Mucosa of rectum (tissue), 2 donors: Measurements from ENCODE around the gene COL8A1.

Experiments
- H3K27ac ChIP-seq, 2 donors: one replicate each; pipeline ENCODE4 v1.7.0; 2013; ENCODE audit warnings: inconsistent platforms in 2 of 2, low read depth in 2 of 2, low read length in 2 of 2
- H3K27me3 ChIP-seq, 2 donors: one replicate each; pipeline ENCODE4 v1.7.0; 2013; ENCODE audit warnings: low read length in 2 of 2; ENCODE audit not compliant: control insufficient read depth in 2 of 2, insufficient read depth in 2 of 2
- H3K36me3 ChIP-seq, 2 donors: one replicate each; pipeline ENCODE4 v1.7.0; 2013; ENCODE audit warnings: low read length in 2 of 2; ENCODE audit not compliant: control insufficient read depth in 2 of 2, insufficient read depth in 2 of 2
- H3K4me1 ChIP-seq, 2 donors: one replicate each; pipeline ENCODE4 v1.7.0; 2013; ENCODE audit warnings: low read length in 2 of 2, mild to moderate bottlenecking in 1 of 2; ENCODE audit not compliant: control insufficient read depth in 2 of 2, insufficient read depth in 2 of 2
- H3K4me3 ChIP-seq, 2 donors: one replicate each; pipeline ENCODE4 v1.7.0; 2013; ENCODE audit warnings: low read length in 2 of 2
- H3K9ac ChIP-seq, 2 donors: one replicate each; pipeline ENCODE4 v1.7.0; 2013; ENCODE audit warnings: low read length in 2 of 2, low read depth in 1 of 2, mild to moderate bottlenecking in 1 of 2
- H3K9me3 ChIP-seq, 2 donors: one replicate each; pipeline ENCODE4 v1.7.0; 2013; ENCODE audit warnings: low read length in 2 of 2; ENCODE audit not compliant: control insufficient read depth in 2 of 2
- donor health status: healthy.
- donor health status: Normal muscosa, but diverticular disease.

COL8A1 gene

DNA sequence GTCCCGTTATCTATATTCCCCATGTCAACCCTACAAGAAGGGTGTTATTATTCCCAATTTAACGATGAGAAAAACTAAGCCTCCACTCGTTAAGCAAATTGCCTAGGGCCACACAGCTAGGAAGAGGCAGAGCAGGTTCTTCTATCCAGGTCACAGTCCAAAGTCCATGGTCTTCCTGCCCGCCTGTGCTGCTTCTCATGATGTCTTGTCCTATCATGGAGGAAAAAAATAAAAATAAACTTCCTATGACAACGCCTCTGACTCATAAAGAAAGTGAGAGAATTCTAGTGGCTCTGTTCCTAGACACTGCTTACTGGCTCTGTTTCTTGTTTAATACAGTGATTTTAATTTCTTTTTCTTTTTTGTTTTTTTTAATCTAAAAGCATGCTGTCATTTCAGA is 9.7 kb downstream of the COL8A1 start:
- Histone ChIP-seq H3K9me3 (no peaks in the 10 kb centered on the region), H3K27me3 (peaks cover 0 to 3% of the 10 kb centered on the region in 2 donors), H3K36me3 (no peaks in the 10 kb centered on the region), H3K4me1 (peaks cover 0 to 6% of the 10 kb centered on the region in 2 donors), H3K4me3 (no peak overlapping the region), H3K27ac (peak overlapping the region in 1 of 2 donors; percentile 27), H3K9ac (peak overlapping the region in 1 of 2 donors; percentile 3)

GRCh38 chr3:99648516-99648915 is 10.1 kb downstream of the COL8A1 start:
- H3K4me3 ChIP-seq: no peak overlapping the region
- H3K27me3 ChIP-seq: peaks cover 0 to 3% of the 10 kb centered on the region in 2 donors
- H3K9ac ChIP-seq: peak overlapping the region in 1 of 2 donors; percentile 3
- peaks cover 0 to 6% of the 10 kb centered on the region in 2 donors for H3K4me1 ChIP-seq
- no peak overlapping the region for H3K27ac ChIP-seq
- H3K36me3 ChIP-seq: no peaks in the 10 kb centered on the region
- no peaks in the 10 kb centered on the region for H3K9me3 ChIP-seq

GRCh38 chr3:99651531-99651930 is 13.1 kb downstream of the COL8A1 start:
- H3K9me3 ChIP-seq: no peaks in the 10 kb centered on the region
- H3K27me3 ChIP-seq: no peaks in the 10 kb centered on the region
- H3K27ac ChIP-seq: no peak overlapping the region
- no peak overlapping the region for H3K9ac ChIP-seq
- H3K36me3 ChIP-seq: no peaks in the 10 kb centered on the region
- H3K4me3 ChIP-seq: no peak overlapping the region
- peaks cover 0 to 6% of the 10 kb centered on the region in 2 donors for H3K4me1 ChIP-seq

DNA sequence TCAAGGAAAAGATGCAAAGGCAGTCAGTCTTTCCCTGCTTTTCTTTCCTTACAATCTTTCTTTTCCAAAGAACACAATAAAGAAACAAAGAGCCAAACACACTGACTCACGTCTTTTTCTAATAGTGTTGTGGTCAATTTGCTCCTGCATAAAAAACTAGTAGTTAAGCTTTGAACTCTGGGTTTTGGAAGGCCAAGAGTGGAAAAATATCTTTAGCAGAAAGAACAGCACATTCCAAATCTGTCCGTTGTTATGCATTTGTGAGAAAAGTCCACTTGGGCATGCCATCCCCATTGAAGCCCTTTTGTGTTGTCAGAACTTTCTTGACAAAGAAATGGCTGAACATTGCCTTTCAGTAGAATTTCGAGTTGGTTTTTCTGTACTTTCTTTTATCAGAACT is 18.2 kb downstream of the COL8A1 start:
- Histone ChIP-seq H3K9ac (no peak overlapping the region), H3K27ac (no peak overlapping the region), H3K27me3 (no peaks in the 10 kb centered on the region), H3K4me3 (no peak overlapping the region), H3K9me3 (no peaks in the 10 kb centered on the region), H3K36me3 (no peaks in the 10 kb centered on the region), H3K4me1 (no peaks in the 10 kb centered on the region)

GRCh38 chr3:99658274-99658673 is 19.9 kb downstream of the COL8A1 start:
- H3K27me3 ChIP-seq: no peaks in the 10 kb centered on the region
- no peaks in the 10 kb centered on the region for H3K36me3 ChIP-seq
- no peaks in the 10 kb centered on the region for H3K9me3 ChIP-seq
- no peak overlapping the region for H3K27ac ChIP-seq
- H3K4me3 ChIP-seq: no peak overlapping the region
- no peak overlapping the region for H3K9ac ChIP-seq
- no peaks in the 10 kb centered on the region for H3K4me1 ChIP-seq

- H3K4me3 ChIP-seq: no peak overlapping the region
- H3K36me3 ChIP-seq: no peaks in the 10 kb centered on the region
- H3K27ac ChIP-seq: no peak overlapping the region
- no peaks in the 10 kb centered on the region for H3K27me3 ChIP-seq
- H3K4me1 ChIP-seq: no peaks in the 10 kb centered on the region
- no peaks in the 10 kb centered on the region for H3K9me3 ChIP-seq
- no peak overlapping the region for H3K9ac ChIP-seq
These were observed 20.6 kb downstream of the COL8A1 start for GRCh38 chr3:99659032-99659431.

- Histone ChIP-seq H3K27ac (no peak overlapping the region), H3K9ac (no peak overlapping the region), H3K4me3 (no peak overlapping the region), H3K4me1 (no peaks in the 10 kb centered on the region), H3K27me3 (no peaks in the 10 kb centered on the region), H3K36me3 (no peaks in the 10 kb centered on the region), H3K9me3 (no peaks in the 10 kb centered on the region)
These were observed 21.6 kb downstream of the COL8A1 start for GRCh38 chr3:99659951-99660350.

DNA sequence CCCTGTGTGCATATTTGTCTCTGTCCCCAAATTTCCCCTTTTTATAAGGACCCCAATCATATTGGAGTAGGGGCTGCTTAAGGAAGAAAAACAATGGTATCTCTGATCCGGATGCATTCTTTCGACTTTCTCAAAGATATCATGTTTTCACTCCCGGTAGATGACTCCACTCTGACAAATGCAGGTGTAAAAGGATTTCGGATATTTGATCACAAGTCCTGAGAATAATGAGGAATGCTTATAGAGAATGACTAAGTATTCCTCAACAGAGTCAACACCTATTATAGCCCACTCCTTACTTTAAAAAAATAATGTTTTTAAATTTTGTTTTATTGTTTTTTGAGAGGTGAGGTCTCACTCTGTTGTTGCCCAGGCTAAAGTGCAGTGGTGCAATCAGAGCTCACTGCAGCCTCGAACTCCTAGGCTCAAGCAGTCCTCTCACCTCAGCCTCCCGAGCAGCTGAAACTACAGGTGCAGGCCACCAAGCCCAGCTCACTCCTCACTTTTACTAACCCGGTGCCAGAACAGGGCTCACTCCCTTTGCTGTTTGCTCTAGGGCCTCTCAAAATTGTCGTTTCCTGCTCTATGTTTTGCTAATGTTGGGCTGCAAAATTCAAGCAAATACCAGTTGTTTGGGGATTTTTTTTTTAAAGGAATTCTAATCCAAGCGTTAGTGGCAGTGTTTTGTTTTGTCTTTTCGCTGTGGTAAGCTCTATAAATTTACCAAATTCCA is 24.6 kb downstream of the COL8A1 start:
- no peak overlapping the region for H3K9ac ChIP-seq
- peaks cover 0 to 3% of the 10 kb centered on the region in 2 donors for H3K27me3 ChIP-seq
- H3K4me1 ChIP-seq: no peaks in the 10 kb centered on the region

GRCh38 chr3:99663977-99664376 is 25.6 kb downstream of the COL8A1 start:
- no peak overlapping the region for H3K4me3 ChIP-seq

More for the DNA sequence above, 24.6 kb downstream of the COL8A1 start:
- no peak overlapping the region for H3K27ac ChIP-seq
- no peaks in the 10 kb centered on the region for H3K36me3 ChIP-seq
- H3K9me3 ChIP-seq: no peaks in the 10 kb centered on the region
- H3K4me3 ChIP-seq: no peak overlapping the region

DNA sequence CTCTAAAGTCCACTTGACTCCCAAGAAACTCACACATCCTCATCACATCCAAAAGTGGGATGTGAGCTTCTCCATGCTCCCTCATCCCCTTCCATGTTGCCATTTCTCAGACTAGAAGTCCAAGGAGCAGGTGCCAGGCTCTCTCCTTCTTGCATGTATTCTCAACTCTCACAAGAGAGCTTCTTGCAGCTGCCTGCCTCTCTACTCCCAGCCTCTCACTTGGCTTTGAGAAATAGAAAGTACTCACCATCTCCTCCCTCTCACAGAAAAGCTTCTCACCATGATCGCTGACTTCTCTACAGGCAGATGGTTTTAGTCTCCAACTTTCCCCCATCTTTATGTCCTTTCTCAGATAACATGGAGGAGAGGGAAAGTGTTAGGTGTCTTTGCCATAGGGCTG is 26.6 kb downstream of the COL8A1 start:
- Histone ChIP-seq H3K9me3 (no peaks in the 10 kb centered on the region), H3K4me1 (no peaks in the 10 kb centered on the region), H3K27me3 (peaks cover 0 to 3% of the 10 kb centered on the region in 2 donors), H3K4me3 (no peak overlapping the region), H3K9ac (no peak overlapping the region), H3K27ac (no peak overlapping the region), H3K36me3 (no peaks in the 10 kb centered on the region)

More at GRCh38 chr3:99663977-99664376, 25.6 kb downstream of the COL8A1 start:
- H3K27ac ChIP-seq: no peak overlapping the region
- peaks cover 0 to 3% of the 10 kb centered on the region in 2 donors for H3K27me3 ChIP-seq
- no peaks in the 10 kb centered on the region for H3K4me1 ChIP-seq
- no peak overlapping the region for H3K9ac ChIP-seq
- H3K9me3 ChIP-seq: no peaks in the 10 kb centered on the region
- no peaks in the 10 kb centered on the region for H3K36me3 ChIP-seq
